Sigmoid colon (tissue), 3 donors: ENCODE results near the gene TRAF7.

Experiments used
- CTCF ChIP-seq, 4 experiments: fragments of 450-650 bp in 3 of 4; fragments of 200-600 bp in 1 of 4; IDR thresholded peaks; one replicate each; pipeline ENCODE4 v1.5.1; 2016 to 2019; ENCODE audit warnings: antibody characterized with exemption in 4 of 4, mild to moderate bottlenecking in 3 of 4, moderate library complexity in 2 of 4
- POLR2A ChIP-seq, 2 donors: fragments of 450-650 bp; IDR thresholded peaks; one replicate each; pipeline ENCODE4 v1.6.1; 2016; ENCODE audit warnings: antibody characterized with exemption in 2 of 2, mild to moderate bottlenecking in 2 of 2, moderate library complexity in 2 of 2

GRCh38 chr16:2208772-2209171 lies 53.2 kb downstream of the TRAF7 start:
- TF ChIP-seq CTCF (IDR thresholded peaks at IDR 0.05) (no peak), POLR2A (IDR thresholded peaks at IDR 0.05) (no peak)
